SU-DHL-6 (cell line): ENCODE measurements around the gene FIBCD1.

Source experiments
- EZH2phosphoT487 ChIP-seq: fragments of 200-600 bp; sonication (generic), shearing (Covaris generic); conservative IDR thresholded peaks from 2 replicates; pipeline ENCODE4 v1.6.1; 2018; ENCODE audit warnings: mild to moderate bottlenecking, antibody characterized with exemption, low read length, moderate library complexity, mixed read lengths
- TF ChIP-seq, protein P1 (sequence below): fragments of 200-600 bp; sonication (generic); IDR thresholded peaks from one replicate; pipeline ENCODE4 v1.5.1; 2017; ENCODE audit warnings: antibody characterized with exemption, mild to moderate bottlenecking, low read length, moderate library complexity; ENCODE audit not compliant: insufficient read depth, poor library complexity, severe bottlenecking

GRCh38 chr9:130895481-130896232 lies 43.4 kb downstream of the FIBCD1 start:
- TF ChIP-seq, protein P1, sequence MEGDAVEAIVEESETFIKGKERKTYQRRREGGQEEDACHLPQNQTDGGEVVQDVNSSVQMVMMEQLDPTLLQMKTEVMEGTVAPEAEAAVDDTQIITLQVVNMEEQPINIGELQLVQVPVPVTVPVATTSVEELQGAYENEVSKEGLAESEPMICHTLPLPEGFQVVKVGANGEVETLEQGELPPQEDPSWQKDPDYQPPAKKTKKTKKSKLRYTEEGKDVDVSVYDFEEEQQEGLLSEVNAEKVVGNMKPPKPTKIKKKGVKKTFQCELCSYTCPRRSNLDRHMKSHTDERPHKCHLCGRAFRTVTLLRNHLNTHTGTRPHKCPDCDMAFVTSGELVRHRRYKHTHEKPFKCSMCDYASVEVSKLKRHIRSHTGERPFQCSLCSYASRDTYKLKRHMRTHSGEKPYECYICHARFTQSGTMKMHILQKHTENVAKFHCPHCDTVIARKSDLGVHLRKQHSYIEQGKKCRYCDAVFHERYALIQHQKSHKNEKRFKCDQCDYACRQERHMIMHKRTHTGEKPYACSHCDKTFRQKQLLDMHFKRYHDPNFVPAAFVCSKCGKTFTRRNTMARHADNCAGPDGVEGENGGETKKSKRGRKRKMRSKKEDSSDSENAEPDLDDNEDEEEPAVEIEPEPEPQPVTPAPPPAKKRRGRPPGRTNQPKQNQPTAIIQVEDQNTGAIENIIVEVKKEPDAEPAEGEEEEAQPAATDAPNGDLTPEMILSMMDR = no peak
- TF ChIP-seq EZH2phosphoT487 = no peak
